Measurements from ENCODE around the gene SGMS1.

DNA sequence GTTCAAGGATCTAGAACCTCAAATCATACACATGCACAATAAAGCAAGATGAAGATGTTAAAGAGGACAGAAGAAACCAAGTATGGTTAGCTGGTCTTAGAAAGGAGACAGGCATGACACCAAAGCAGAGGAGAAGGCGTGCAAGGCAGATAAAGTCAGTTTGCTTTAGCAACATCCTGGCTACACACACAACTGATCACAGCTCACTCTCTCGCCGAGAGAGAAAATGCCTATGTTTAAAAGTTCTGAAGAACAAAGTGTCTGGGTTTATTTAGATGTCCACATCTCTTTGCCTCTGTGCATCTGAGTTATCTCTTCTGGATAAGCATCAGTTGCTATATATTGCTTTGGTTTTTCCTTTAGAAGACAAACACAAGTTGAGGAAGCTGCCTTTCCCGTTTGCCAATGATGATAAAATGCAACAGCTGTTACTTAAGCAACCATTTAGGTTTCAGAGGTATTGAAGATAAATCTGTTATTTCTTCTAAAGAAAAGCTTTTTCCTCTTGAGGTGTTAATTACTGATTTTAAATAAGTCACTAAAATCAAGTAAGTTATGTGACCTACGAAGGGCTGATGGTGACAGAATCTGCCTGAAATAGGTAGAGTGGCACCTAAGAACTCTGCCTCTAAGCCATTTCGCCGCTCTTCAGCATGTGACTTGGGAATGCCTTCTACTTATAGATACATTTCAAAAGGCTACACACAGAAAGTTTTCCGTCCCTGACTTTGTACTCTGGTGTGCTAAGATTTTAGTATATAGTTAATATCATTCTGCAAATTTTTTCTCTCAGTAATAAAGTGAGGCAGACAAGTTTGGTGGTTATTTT, 226.2 kb downstream of the SGMS1 start:
- TF ChIP-seq CTCF (IDR thresholded peaks at IDR 0.05) = no peak
- no peak for TF ChIP-seq POLR2A (IDR thresholded peaks at IDR 0.05)
